IMR-90 (cell line): ENCODE measurements around the gene FOXN3. TPM values are rescaled to one million over a fixed set of nuclear protein-coding genes. Genes with fewer than 3 reads are reported as not detected.

Experiments
- ATAC-seq: fragments of 200-7000 bp; cut with Tn5 transposase; 2 replicates; pipeline ENCODE4 v1.9.1; 2020; ENCODE audit warnings: low read depth, mild to moderate bottlenecking, moderate library complexity
- BruUV-seq: library from RNA; stranded (reverse); fragments of 400-500 nt; replicated peaks from 2 replicates; lab custom pipeline; 2021; lab: Mats Ljungman, UMichigan
- CTCF ChIA-PET: fragments of 300-600 bp; formaldehyde crosslinking; extraction: SDS; loops from one replicate; lab custom pipeline; 2021; ENCODE audit warnings: antibody characterized with exemption; lab: Yijun Ruan, JAX
- POLR2A ChIA-PET: fragments of 300-600 bp; sonication (Branson Sonifier 250); formaldehyde crosslinking; loops from one replicate; lab custom pipeline; 2022; ENCODE audit warnings: antibody characterized with exemption; ENCODE audit not compliant: unreplicated experiment; lab: Charles Lee
- DNase-seq: peaks from one replicate; pipeline ENCODE4 v3.0.0; 2013
- H2AFZ ChIP-seq: replicated peaks from 2 replicates; pipeline ENCODE3; 2013; ENCODE audit warnings: low read length, mild to moderate bottlenecking; ENCODE audit not compliant: poor library complexity
- H2AK5ac ChIP-seq: 2 replicates; pipeline ENCODE4 v1.6.1; 2013; ENCODE audit warnings: low read depth, low read length, inconsistent platforms
- H2AK9ac ChIP-seq: replicated peaks from 2 replicates; pipeline ENCODE3; 2013; ENCODE audit warnings: mild to moderate bottlenecking, low read depth, low read length, moderate library complexity; ENCODE audit not compliant: poor library complexity
- H2BK120ac ChIP-seq: 2 replicates; pipeline ENCODE4 v1.6.1; 2013; ENCODE audit warnings: low read depth, low read length, inconsistent platforms
- H2BK15ac ChIP-seq: 3 replicates; pipeline ENCODE4 v1.6.1; 2013; ENCODE audit warnings: low read depth, low read length, inconsistent platforms
- H2BK20ac ChIP-seq: 2 replicates; pipeline ENCODE4 v1.6.1; 2013; ENCODE audit warnings: low read depth, mild to moderate bottlenecking, inconsistent platforms, low read length, moderate library complexity
- H2BK5ac ChIP-seq: 2 replicates; pipeline ENCODE4 v1.6.1; 2013; ENCODE audit warnings: mild to moderate bottlenecking, low read depth, low read length, inconsistent platforms; ENCODE audit not compliant: poor library complexity, severe bottlenecking
- H3K14ac ChIP-seq: replicated peaks from 2 replicates; pipeline ENCODE4 v1.6.1; 2013; ENCODE audit warnings: low read depth, low read length, inconsistent platforms
- H3K18ac ChIP-seq: 2 replicates; pipeline ENCODE4 v1.6.1; 2013; ENCODE audit warnings: low read depth, low read length, control low read depth
- H3K23ac ChIP-seq: 2 replicates; pipeline ENCODE4 v1.6.1; 2013; ENCODE audit warnings: low read depth, low read length, inconsistent platforms
- H3K27ac ChIP-seq: 2 replicates; pipeline ENCODE4 v1.5.1; 2013; ENCODE audit warnings: mild to moderate bottlenecking, control low read depth, low read length; ENCODE audit not compliant: insufficient read depth
- H3K27me3 ChIP-seq: 2 replicates; pipeline ENCODE4 v1.6.1; 2013; ENCODE audit warnings: low read length; ENCODE audit not compliant: control insufficient read depth, insufficient read depth
- H3K36me3 ChIP-seq: 2 replicates; pipeline ENCODE4 v1.6.1; 2013; ENCODE audit warnings: low read length, mixed read lengths; ENCODE audit not compliant: control insufficient read depth, insufficient read depth
- H3K4ac ChIP-seq: 2 replicates; pipeline ENCODE4 v1.6.1; 2013; ENCODE audit warnings: low read depth, low read length, inconsistent platforms
- H3K4me1 ChIP-seq: 2 replicates; pipeline ENCODE4 v1.6.1; 2013; ENCODE audit warnings: low read length, mixed read lengths; ENCODE audit not compliant: control insufficient read depth, insufficient read depth
- H3K4me2 ChIP-seq: 2 replicates; pipeline ENCODE4 v1.6.1; 2013; ENCODE audit warnings: low read depth, mild to moderate bottlenecking, control low read depth, low read length, moderate library complexity
- H3K4me3 ChIP-seq: 2 replicates; pipeline ENCODE4 v1.5.1; 2013; ENCODE audit warnings: low read depth, mild to moderate bottlenecking, control low read depth, low read length, moderate library complexity; ENCODE audit not compliant: insufficient read depth
- H3K56ac ChIP-seq: 2 replicates; pipeline ENCODE4 v1.6.1; 2013; ENCODE audit warnings: low read length, inconsistent platforms; ENCODE audit not compliant: insufficient read depth; ENCODE audit errors: extremely low read depth
- H3K79me1 ChIP-seq, 2 experiments: 2 replicates each; pipeline ENCODE4 v1.6.1; 2013; ENCODE audit warnings: low read length in 2 of 2, inconsistent platforms in 1 of 2, low read depth in 1 of 2
- H3K9ac ChIP-seq: 2 replicates; pipeline ENCODE4 v1.6.1; 2013; ENCODE audit warnings: low read depth, low read length, control low read depth
- H3K9me1 ChIP-seq: 2 replicates; pipeline ENCODE4 v1.6.1; 2013; ENCODE audit warnings: low read length, inconsistent platforms; ENCODE audit not compliant: insufficient read depth
- H3K9me3 ChIP-seq: 2 replicates; pipeline ENCODE4 v1.6.1; 2013; ENCODE audit warnings: low read length; ENCODE audit not compliant: control insufficient read depth, insufficient read depth
- H4K20me1 ChIP-seq: 2 replicates; pipeline ENCODE4 v1.6.1; 2013; ENCODE audit warnings: low read length, inconsistent platforms; ENCODE audit not compliant: insufficient read depth
- H4K5ac ChIP-seq: 2 replicates; pipeline ENCODE4 v1.6.1; 2013; ENCODE audit warnings: mild to moderate bottlenecking, low read depth, low read length, control low read depth
- H4K8ac ChIP-seq, 2 experiments: 2 replicates each; pipeline ENCODE4 v1.6.1; 2013; ENCODE audit warnings: low read depth in 2 of 2, low read length in 2 of 2, control low read depth in 1 of 2, inconsistent platforms in 1 of 2
- H4K91ac ChIP-seq: 2 replicates; pipeline ENCODE4 v1.6.1; 2013; ENCODE audit warnings: low read depth, low read length, inconsistent platforms; ENCODE audit not compliant: insufficient read depth
- BHLHE40 ChIP-seq: fragments of 150-350 bp; IDR thresholded peaks from 2 replicates; pipeline ENCODE4 v1.6.1; 2016; ENCODE audit warnings: mild to moderate bottlenecking, low read depth, low read length
- CEBPB ChIP-seq: IDR thresholded peaks from 2 replicates; pipeline ENCODE4 v1.6.1; 2012; ENCODE audit warnings: low read depth, low read length, improper control_type of control experiment
- CHD1 ChIP-seq: IDR thresholded peaks from 2 replicates; pipeline ENCODE4 v1.6.1; 2012; ENCODE audit warnings: low read depth, low read length, improper control_type of control experiment
- FOS ChIP-seq: fragments of 150-350 bp; IDR thresholded peaks from 2 replicates; pipeline ENCODE4 v1.6.1; 2016; ENCODE audit warnings: low read depth, low read length
- MAZ ChIP-seq: IDR thresholded peaks from 2 replicates; pipeline ENCODE4 v1.6.1; 2012; ENCODE audit warnings: low read depth, mild to moderate bottlenecking, low read length, improper control_type of control experiment, moderate library complexity, borderline replicate concordance
- SMC3 ChIP-seq: fragments of 150-350 bp; IDR thresholded peaks from 2 replicates; pipeline ENCODE4 v1.6.1; 2016; ENCODE audit warnings: low read depth, mild to moderate bottlenecking, antibody characterized with exemption, low read length, moderate library complexity
- WGBS, 2 experiments: methylation state at CpG; one replicate each; pipeline versions ENCODE4 v1.1.5 to v1.1.7; 2013; ENCODE audit warnings: missing lambda C conversion rate in 2 of 2; ENCODE audit not compliant: insufficient read length in 1 of 2; ENCODE audit errors: extremely low coverage in 2 of 2; 5-methylcytosine and 5-hydroxymethylcytosine counted together
- dilution Hi-C: fragments of 300-500 bp; cut with HindIII; formaldehyde crosslinking; loops from one replicate; pipeline ENCODE4 v1.14.3; 2018; ENCODE audit warnings: low sequenced_read_pairs; ENCODE audit not compliant: unreplicated experiment
- in situ Hi-C: fragments of 300-500 bp; cut with MboI; formaldehyde crosslinking; loops from 3 replicates; pipeline ENCODE4 v1.14.3; 2019; ENCODE audit warnings: low sequenced_read_pairs, inconsistent platforms, mixed read lengths
- intact Hi-C: fragments of 100-400 bp; cut with micrococcal nuclease; formaldehyde crosslinking; loops from 2 replicates; pipeline ENCODE4 v1.10.0; 2022
- polyA plus RNA-seq, 3 experiments: library from polyadenylated mRNA; depleted of rRNA; stranded (reverse); fragments of >200 nt; gene quantifications; 2 replicates each; pipeline ENCODE4 v1.2.3, GENCODE V29; 2012; ENCODE audit warnings: low replicate concordance in 1 of 3
- total RNA-seq: library from RNA; depleted of rRNA; stranded (reverse); fragments of >200 nt; gene quantifications from 2 replicates; pipeline ENCODE4 v1.2.3, GENCODE V29; 2012
- TF ChIP-seq, protein P1 (sequence below): fragments of 150-350 bp; IDR thresholded peaks from 2 replicates; pipeline ENCODE4 v1.6.1; 2017; ENCODE audit warnings: mild to moderate bottlenecking, antibody characterized with exemption, low read length, low read depth
- TF ChIP-seq, protein P2 (sequence below): fragments of 150-350 bp; IDR thresholded peaks from 2 replicates; pipeline ENCODE4 v1.6.1; 2016; ENCODE audit warnings: low read depth, mild to moderate bottlenecking, low read length, moderate library complexity, borderline replicate concordance
- TF ChIP-seq, protein P3 (sequence below): conservative IDR thresholded peaks from 2 replicates; pipeline ENCODE4 v1.5.1; 2012; ENCODE audit warnings: mild to moderate bottlenecking, low read depth, low read length, improper control_type of control experiment

The FOXN3 gene
- total and polyA plus RNA-seq, 2 of the 4 experiments (the other 2 are of a cell fraction), result 22.6 to 33.7 TPM

DNA sequence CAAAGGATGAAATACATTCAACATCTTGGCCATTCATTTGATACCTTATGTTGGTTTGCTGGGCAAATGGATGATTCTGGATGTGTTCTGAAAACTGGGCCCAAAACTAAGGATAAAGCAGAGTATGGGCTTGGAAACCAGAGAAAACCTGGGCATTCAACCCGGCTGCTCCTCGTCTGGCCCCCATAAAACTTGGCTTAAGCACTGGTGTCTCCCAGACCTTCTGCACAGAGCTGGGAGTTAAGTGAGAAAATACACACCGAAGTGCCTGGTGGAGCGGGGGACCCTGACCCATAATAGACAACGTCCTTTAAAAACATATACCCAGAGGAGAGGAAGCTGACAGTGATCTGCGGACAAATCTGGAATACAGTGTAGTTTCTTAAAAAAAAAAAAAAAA is 112.5 kb downstream of the FOXN3 start:
- Histone ChIP-seq H3K9ac (peak overlapping the region; percentile 26; the same call in 1 of the 2 replicates), H2AK9ac (no peak overlapping the region), H4K91ac (peak overlapping the region; percentile 79), H3K18ac (peak overlapping the region; percentile 35), H4K8ac (peak overlapping the region; percentile 1 to 52), H4K5ac (peak overlapping the region; percentile 7; the same call in 1 of the 2 replicates), H3K23ac (peak overlapping the region; percentile 64; the same call in 1 of the 2 replicates), H3K9me1 (peaks cover 24% of the 10 kb centered on the region), H2AK5ac (peak overlapping the region; percentile 66), H2BK15ac (peak overlapping the region; percentile 84; the same call in 1 of the 3 replicates), H3K4me1 (peaks cover 28% of the 10 kb centered on the region), H2BK120ac (peak overlapping the region; percentile 74), H3K27ac (peak overlapping the region; percentile 83), H3K36me3 (0 out of 2 replicates have a peak, but pooled peaks cover 2% of the 10 kb centered on the region), H2AFZ (peak overlapping the region; percentile 2), H3K9me3 (no peaks in the 10 kb centered on the region), H4K20me1 (peaks cover 26% of the 10 kb centered on the region), H2BK5ac (peak overlapping the region; percentile 75), H3K4me3 (no peak overlapping the region), H3K4ac (peak overlapping the region; percentile 45), H2BK20ac (peak overlapping the region; percentile 4; the same call in 1 of the 2 replicates), H3K27me3 (no peaks in the 10 kb centered on the region), H3K14ac (peak overlapping the region; percentile 71), H3K79me1 (peaks cover 30 to 71% of the 10 kb centered on the region in 2 experiments), H3K56ac (peak overlapping the region; percentile 58), H3K4me2 (peak overlapping the region; percentile 46)
- no TSS peak for BruUV-seq
- POLR2A ChIA-PET, result no interaction called here
- intact Hi-C loops, result loop anchor here (5.0 to 10.0 kb wide), 3 partner anchors 83 to 260 kb away; partner anchors contain the start of gene FOXN3
- 33% methylated on average over 1 of the region's 6 CpGs; no CpG with 5 or more reads in 1 of the 2 experiments for WGBS, 2 experiments
- TF ChIP-seq FOS (no peak), BHLHE40 (no peak), CEBPB (no peak), CHD1 (no peak), MAZ (no peak), SMC3 (no peak)
- TF ChIP-seq, protein P1, sequence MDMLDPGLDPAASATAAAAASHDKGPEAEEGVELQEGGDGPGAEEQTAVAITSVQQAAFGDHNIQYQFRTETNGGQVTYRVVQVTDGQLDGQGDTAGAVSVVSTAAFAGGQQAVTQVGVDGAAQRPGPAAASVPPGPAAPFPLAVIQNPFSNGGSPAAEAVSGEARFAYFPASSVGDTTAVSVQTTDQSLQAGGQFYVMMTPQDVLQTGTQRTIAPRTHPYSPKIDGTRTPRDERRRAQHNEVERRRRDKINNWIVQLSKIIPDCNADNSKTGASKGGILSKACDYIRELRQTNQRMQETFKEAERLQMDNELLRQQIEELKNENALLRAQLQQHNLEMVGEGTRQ, result no peak
- TF ChIP-seq, protein P2, sequence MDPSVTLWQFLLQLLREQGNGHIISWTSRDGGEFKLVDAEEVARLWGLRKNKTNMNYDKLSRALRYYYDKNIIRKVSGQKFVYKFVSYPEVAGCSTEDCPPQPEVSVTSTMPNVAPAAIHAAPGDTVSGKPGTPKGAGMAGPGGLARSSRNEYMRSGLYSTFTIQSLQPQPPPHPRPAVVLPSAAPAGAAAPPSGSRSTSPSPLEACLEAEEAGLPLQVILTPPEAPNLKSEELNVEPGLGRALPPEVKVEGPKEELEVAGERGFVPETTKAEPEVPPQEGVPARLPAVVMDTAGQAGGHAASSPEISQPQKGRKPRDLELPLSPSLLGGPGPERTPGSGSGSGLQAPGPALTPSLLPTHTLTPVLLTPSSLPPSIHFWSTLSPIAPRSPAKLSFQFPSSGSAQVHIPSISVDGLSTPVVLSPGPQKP, result no peak
- TF ChIP-seq, protein P3, sequence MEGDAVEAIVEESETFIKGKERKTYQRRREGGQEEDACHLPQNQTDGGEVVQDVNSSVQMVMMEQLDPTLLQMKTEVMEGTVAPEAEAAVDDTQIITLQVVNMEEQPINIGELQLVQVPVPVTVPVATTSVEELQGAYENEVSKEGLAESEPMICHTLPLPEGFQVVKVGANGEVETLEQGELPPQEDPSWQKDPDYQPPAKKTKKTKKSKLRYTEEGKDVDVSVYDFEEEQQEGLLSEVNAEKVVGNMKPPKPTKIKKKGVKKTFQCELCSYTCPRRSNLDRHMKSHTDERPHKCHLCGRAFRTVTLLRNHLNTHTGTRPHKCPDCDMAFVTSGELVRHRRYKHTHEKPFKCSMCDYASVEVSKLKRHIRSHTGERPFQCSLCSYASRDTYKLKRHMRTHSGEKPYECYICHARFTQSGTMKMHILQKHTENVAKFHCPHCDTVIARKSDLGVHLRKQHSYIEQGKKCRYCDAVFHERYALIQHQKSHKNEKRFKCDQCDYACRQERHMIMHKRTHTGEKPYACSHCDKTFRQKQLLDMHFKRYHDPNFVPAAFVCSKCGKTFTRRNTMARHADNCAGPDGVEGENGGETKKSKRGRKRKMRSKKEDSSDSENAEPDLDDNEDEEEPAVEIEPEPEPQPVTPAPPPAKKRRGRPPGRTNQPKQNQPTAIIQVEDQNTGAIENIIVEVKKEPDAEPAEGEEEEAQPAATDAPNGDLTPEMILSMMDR, result no peak
- no peak for DNase-seq
- ATAC-seq, result no peak
- CTCF ChIA-PET, result interaction anchor here (0.9 kb wide), 1 partner anchor 27 kb away, joined by 3 read pairs; no protein-coding TSS in a partner anchor
- in situ Hi-C loops, result no loop called here
- dilution Hi-C loops, result no loop called here
